NCI-H1417 (cell line): ENCODE measurements around the gene BMAL2.
A peak's percentile ranks its signal among the peaks of the same experiment; 100 is the strongest.

ENCODE experiments used
- DNase-seq, 3 experiments: peaks; one replicate each; lab custom pipeline; 2025; lab: John Stamatoyannopoulos, UW

BMAL2 gene

GRCh38 chr12:27324530-27324929 lies 8.1 kb upstream of the BMAL2 start:
- no peak for DNase-seq

GRCh38 chr12:27330846-27331245 lies 1.8 kb upstream of the BMAL2 start:
- peak in 1 of 3 experiments; percentile 20 for DNase-seq

GRCh38 chr12:27331291-27331926 lies 1.2 kb upstream of the BMAL2 start:
- DNase-seq = peak in 1 of 3 experiments; percentile 32

GRCh38 chr12:27331927-27332324 lies 710 bp upstream of the BMAL2 start:
- DNase-seq = no peak

GRCh38 chr12:27332407-27332713 lies 276 bp upstream of the BMAL2 start:
- no peak for DNase-seq

- peak; percentile 7 to 87 (median 81) for DNase-seq
Measured at GRCh38 chr12:27333403-27334009, 870 bp downstream of the BMAL2 start.

GRCh38 chr12:27334042-27334720 lies 1.5 kb downstream of the BMAL2 start:
- peak in 1 of 3 experiments; percentile 53 for DNase-seq

- DNase-seq = no peak
Measured at GRCh38 chr12:27334721-27335082, 2.1 kb downstream of the BMAL2 start.

GRCh38 chr12:27335364-27336281 lies 3.0 kb downstream of the BMAL2 start:
- no peak for DNase-seq

- DNase-seq = no peak
Measured at GRCh38 chr12:27336282-27336653, 3.6 kb downstream of the BMAL2 start.

GRCh38 chr12:27337376-27337775 lies 4.7 kb downstream of the BMAL2 start:
- DNase-seq = no peak

GRCh38 chr12:27338473-27338872 lies 5.8 kb downstream of the BMAL2 start:
- DNase-seq = no peak

GRCh38 chr12:27340971-27341370 lies 8.3 kb downstream of the BMAL2 start:
- no peak for DNase-seq

- DNase-seq = no peak
Measured at GRCh38 chr12:27342536-27342935, 9.9 kb downstream of the BMAL2 start.

GRCh38 chr12:27343255-27344000 lies 10.8 kb downstream of the BMAL2 start:
- DNase-seq = no peak

GRCh38 chr12:27344246-27344645 lies 11.6 kb downstream of the BMAL2 start:
- no peak for DNase-seq

- no peak for DNase-seq
Measured at GRCh38 chr12:27344760-27345159, 12.1 kb downstream of the BMAL2 start.

- DNase-seq = no peak
Measured at GRCh38 chr12:27345376-27345775, 12.7 kb downstream of the BMAL2 start.

- peak in 1 of 3 experiments; percentile 50 for DNase-seq
Measured at GRCh38 chr12:27347779-27348178, 15.1 kb downstream of the BMAL2 start.

- DNase-seq = no peak
Measured at GRCh38 chr12:27351476-27351875, 18.8 kb downstream of the BMAL2 start.

GRCh38 chr12:27355486-27355885 lies 22.9 kb downstream of the BMAL2 start:
- DNase-seq = no peak

- no peak for DNase-seq
Measured at GRCh38 chr12:27355979-27356378, 23.3 kb downstream of the BMAL2 start.
